Sigmoid colon (tissue), 7 donors: ENCODE measurements around the gene PIM1. TPM values are rescaled to one million over a fixed set of nuclear protein-coding genes. Genes with fewer than 3 reads are reported as not detected.

Experiments
- DNase-seq: peaks from one replicate; pipeline ENCODE4 v3.0.0-alpha.2; 2019
- H3K27ac ChIP-seq, 4 donors: fragments of 200-600 bp; sonication (generic); one replicate each; pipeline ENCODE4 v1.5.1; 2016 to 2019; ENCODE audit warnings: mild to moderate bottlenecking in 1 of 4
- H3K27me3 ChIP-seq, 3 donors: fragments of 200-600 bp; sonication (generic); one replicate each; pipeline ENCODE4 v1.5.1; 2019; ENCODE audit warnings: mild to moderate bottlenecking in 1 of 3
- H3K36me3 ChIP-seq, 4 donors: fragments of 200-600 bp; sonication (generic); one replicate each; pipeline ENCODE4 v1.5.1; 2016 to 2019
- H3K4me1 ChIP-seq, 4 donors: fragments of 200-600 bp; sonication (generic); one replicate each; pipeline ENCODE4 v1.5.1; 2017 to 2019
- H3K4me3 ChIP-seq, 4 donors: fragments of 200-600 bp; sonication (generic); one replicate each; pipeline ENCODE4 v1.5.1; 2017 to 2019; ENCODE audit warnings: mild to moderate bottlenecking in 2 of 4, moderate library complexity in 1 of 4
- H3K9me3 ChIP-seq, 4 donors: fragments of 200-600 bp in 3 of 4; sonication (generic) in 3 of 4; one replicate each; pipeline versions ENCODE4 v1.5.1 to v1.6.1; 2013 to 2019
- EP300 ChIP-seq, 4 donors: sonication (generic); formaldehyde crosslinking; IDR thresholded peaks; one replicate each; pipeline ENCODE4 v1.6.1; 2017; ENCODE audit warnings: antibody characterized with exemption in 4 of 4
- POLR2A ChIP-seq, 2 donors: fragments of 450-650 bp; IDR thresholded peaks; one replicate each; pipeline ENCODE4 v1.6.1; 2016; ENCODE audit warnings: antibody characterized with exemption in 2 of 2, mild to moderate bottlenecking in 2 of 2, moderate library complexity in 2 of 2
- POLR2AphosphoS5 ChIP-seq, 4 donors: sonication (generic); formaldehyde crosslinking; IDR thresholded peaks; one replicate each; pipeline ENCODE4 v1.6.1; 2017; ENCODE audit warnings: antibody characterized with exemption in 4 of 4
- WGBS, 2 donors: extraction: QIAGEN DNeasy Blood & Tissue Kit; methylation state at CpG; one replicate each; pipeline ENCODE4 v1.1.7; 2013; 5-methylcytosine and 5-hydroxymethylcytosine counted together
- intact Hi-C: fragments of 100-400 bp; cut with DNase I; formaldehyde crosslinking; loops from one replicate; pipeline ENCODE4 v1.15.1; 2023
- polyA plus RNA-seq, 3 donors: library from polyadenylated mRNA; stranded (reverse); fragments of 200-250 nt; gene quantifications; one replicate each; pipeline ENCODE4 v1.2.3, GENCODE V29; 2013
- total RNA-seq, 4 donors: library from RNA; depleted of rRNA; stranded (reverse); fragments of >200 nt; gene quantifications; one replicate each; pipeline ENCODE4 v1.1.0, GENCODE V29; 2016
- TF ChIP-seq, protein P1 (sequence below), 4 experiments: fragments of 450-650 bp in 3 of 4; fragments of 200-600 bp in 1 of 4; IDR thresholded peaks; one replicate each; pipeline ENCODE4 v1.5.1; 2016 to 2019; ENCODE audit warnings: antibody characterized with exemption in 4 of 4, mild to moderate bottlenecking in 3 of 4, moderate library complexity in 2 of 4
- donor health status: healthy with polysubstance abuse.
- donor health status: Bipolar disorder and iron deficiency.
- donor health status: healthy.

PIM1 gene
- total RNA-seq: 100 to 1,000 TPM in 1 of 4 donors, 10 to 100 TPM in 3; 17.1 to 103 (median 30.5) TPM
- 10 to 100 TPM; 29.4 to 43.2 (median 40.2) TPM for polyA plus RNA-seq

DNA sequence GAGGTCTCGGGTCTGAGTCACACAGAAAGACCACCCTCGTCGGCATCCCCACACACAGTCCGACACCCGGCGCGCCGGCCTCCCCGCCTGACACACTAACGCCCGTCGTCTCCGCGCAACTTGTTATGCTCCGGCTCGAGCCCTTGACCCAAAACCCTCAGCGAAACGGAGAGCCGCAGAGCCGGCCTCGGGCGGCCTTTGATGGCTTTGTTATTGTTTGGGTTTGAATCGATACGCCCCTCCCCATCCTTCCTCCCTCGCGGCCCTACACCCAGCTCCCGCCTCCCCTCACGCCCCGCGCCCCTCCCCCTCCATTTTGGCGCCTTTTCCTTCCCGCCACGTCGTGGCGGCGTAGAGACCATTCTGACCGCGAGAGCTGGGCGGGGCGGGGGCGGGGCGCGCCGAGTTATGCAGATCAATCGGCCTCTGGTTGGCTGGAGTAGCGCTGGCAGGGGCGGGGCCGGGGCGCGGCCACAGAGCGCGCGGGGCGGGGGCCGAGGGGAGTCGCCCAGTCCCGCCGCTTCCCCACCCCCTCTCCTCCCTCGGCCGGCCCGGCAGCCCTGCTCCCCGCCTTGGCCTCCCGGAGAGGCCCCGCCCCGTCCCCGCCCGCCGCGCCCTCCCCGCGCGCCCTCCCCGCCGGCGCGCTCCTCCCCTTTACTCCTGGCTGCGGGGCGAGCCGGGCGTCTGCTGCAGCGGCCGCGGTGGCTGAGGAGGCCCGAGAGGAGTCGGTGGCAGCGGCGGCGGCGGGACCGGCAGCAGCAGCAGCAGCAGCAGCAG lies at the start of gene PIM1:
TSS of gene PIM1 (plus strand) at position 657 of the 777 bp plus-strand sequence. CDS start 424 bp downstream, outside the sequence.
- no peaks in the 10 kb centered on the region for H3K9me3 ChIP-seq
- peaks cover 3 to 23% (median 21%) of the 10 kb centered on the region in 4 donors for H3K36me3 ChIP-seq
- intact Hi-C loops: loop anchor here (2.0 kb wide), 3 partner anchors 33 to 183 kb away; partner anchors contain the start of gene MTCH1
- H3K27ac ChIP-seq: peak within 1 kb of the TSS; percentile 97 to 99 (median 98)
- 0 to 1% methylated on average over 90 of the region's 90 CpGs for WGBS, 2 donors
- peak; percentile 99 for DNase-seq
- H3K4me1 ChIP-seq: peaks cover 0 to 40% (median 34%) of the 10 kb centered on the region in 4 donors
- H3K4me3 ChIP-seq: peak within 1 kb of the TSS; percentile 88 to 97 (median 94)
- TF ChIP-seq EP300 (IDR thresholded peaks at IDR 0.05) (peak in 2 of 4 donors; percentile 7 to 32), POLR2AphosphoS5 (IDR thresholded peaks at IDR 0.05) (peak; percentile 96 to 98 (median 97)), POLR2A (IDR thresholded peaks at IDR 0.05) (peak; percentile 58 to 79)
- TF ChIP-seq, protein P1, sequence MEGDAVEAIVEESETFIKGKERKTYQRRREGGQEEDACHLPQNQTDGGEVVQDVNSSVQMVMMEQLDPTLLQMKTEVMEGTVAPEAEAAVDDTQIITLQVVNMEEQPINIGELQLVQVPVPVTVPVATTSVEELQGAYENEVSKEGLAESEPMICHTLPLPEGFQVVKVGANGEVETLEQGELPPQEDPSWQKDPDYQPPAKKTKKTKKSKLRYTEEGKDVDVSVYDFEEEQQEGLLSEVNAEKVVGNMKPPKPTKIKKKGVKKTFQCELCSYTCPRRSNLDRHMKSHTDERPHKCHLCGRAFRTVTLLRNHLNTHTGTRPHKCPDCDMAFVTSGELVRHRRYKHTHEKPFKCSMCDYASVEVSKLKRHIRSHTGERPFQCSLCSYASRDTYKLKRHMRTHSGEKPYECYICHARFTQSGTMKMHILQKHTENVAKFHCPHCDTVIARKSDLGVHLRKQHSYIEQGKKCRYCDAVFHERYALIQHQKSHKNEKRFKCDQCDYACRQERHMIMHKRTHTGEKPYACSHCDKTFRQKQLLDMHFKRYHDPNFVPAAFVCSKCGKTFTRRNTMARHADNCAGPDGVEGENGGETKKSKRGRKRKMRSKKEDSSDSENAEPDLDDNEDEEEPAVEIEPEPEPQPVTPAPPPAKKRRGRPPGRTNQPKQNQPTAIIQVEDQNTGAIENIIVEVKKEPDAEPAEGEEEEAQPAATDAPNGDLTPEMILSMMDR (IDR thresholded peaks at IDR 0.05): no peak
- H3K27me3 ChIP-seq: no peaks in the 10 kb centered on the region

DNA sequence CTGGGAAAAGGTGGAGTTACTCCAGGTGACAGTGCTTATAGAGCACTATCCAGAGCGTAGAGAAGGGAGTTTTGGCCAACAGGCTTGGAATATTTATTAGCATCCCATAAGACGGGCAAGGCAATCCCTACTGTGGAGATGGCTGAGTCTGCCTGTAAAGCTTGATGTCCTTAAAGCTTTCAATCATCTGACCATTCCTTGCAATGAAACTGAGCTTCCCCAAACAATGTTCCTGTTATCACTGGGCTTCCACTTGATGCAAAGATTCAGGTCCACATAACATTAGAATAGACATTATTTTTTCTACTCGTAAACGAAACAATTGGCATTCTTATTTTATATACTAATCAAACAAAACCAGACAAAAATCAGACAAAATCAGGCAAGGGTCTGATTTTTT lies 48.4 kb upstream of the PIM1 start:
- Histone ChIP-seq H3K9me3 (no peaks in the 10 kb centered on the region), H3K27ac (no peak overlapping the region), H3K4me1 (peaks cover 0 to 11% (median 8%) of the 10 kb centered on the region in 4 donors), H3K27me3 (no peaks in the 10 kb centered on the region), H3K4me3 (no peak overlapping the region), H3K36me3 (no peaks in the 10 kb centered on the region)
- intact Hi-C loops: no loop called here
- no peak for DNase-seq
- WGBS, 2 donors: 91 to 94% methylated on average over 4 of the region's 4 CpGs
- TF ChIP-seq, protein P1 (IDR thresholded peaks at IDR 0.05): no peak
- TF ChIP-seq EP300 (IDR thresholded peaks at IDR 0.05) (no peak), POLR2AphosphoS5 (IDR thresholded peaks at IDR 0.05) (no peak), POLR2A (IDR thresholded peaks at IDR 0.05) (no peak)

DNA sequence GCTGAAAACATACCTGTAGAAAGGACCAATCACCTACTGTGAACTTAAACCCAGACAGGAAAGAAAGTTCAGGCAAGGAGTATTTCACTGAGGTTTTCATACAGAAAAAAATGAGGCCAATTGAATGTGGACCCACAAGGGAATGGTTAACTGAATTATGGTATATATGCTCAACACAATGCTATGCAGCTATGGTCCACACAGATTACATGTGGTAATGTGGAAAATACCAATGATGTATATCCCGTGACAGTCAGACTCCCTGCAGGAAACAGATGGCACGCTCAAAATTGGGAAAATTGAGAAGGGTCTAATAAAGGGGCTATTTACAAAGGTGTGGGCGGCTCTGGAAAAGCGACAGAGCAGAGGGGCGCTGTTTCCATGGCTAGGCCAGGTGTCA lies 47.1 kb upstream of the PIM1 start:
- Histone ChIP-seq H3K4me3 (no peak overlapping the region), H3K4me1 (peaks cover 0 to 12% (median 9%) of the 10 kb centered on the region in 4 donors), H3K9me3 (no peaks in the 10 kb centered on the region), H3K36me3 (no peaks in the 10 kb centered on the region), H3K27me3 (no peaks in the 10 kb centered on the region), H3K27ac (no peak overlapping the region)
- TF ChIP-seq POLR2A (IDR thresholded peaks at IDR 0.05): no peak
- TF ChIP-seq EP300 (IDR thresholded peaks at IDR 0.05): no peak
- TF ChIP-seq, protein P1 (IDR thresholded peaks at IDR 0.05): no peak
- no peak for TF ChIP-seq POLR2AphosphoS5 (IDR thresholded peaks at IDR 0.05)
- DNase-seq: no peak
- intact Hi-C loops: no loop called here
- 96 to 98% methylated on average over 5 of the region's 5 CpGs for WGBS, 2 donors

DNA sequence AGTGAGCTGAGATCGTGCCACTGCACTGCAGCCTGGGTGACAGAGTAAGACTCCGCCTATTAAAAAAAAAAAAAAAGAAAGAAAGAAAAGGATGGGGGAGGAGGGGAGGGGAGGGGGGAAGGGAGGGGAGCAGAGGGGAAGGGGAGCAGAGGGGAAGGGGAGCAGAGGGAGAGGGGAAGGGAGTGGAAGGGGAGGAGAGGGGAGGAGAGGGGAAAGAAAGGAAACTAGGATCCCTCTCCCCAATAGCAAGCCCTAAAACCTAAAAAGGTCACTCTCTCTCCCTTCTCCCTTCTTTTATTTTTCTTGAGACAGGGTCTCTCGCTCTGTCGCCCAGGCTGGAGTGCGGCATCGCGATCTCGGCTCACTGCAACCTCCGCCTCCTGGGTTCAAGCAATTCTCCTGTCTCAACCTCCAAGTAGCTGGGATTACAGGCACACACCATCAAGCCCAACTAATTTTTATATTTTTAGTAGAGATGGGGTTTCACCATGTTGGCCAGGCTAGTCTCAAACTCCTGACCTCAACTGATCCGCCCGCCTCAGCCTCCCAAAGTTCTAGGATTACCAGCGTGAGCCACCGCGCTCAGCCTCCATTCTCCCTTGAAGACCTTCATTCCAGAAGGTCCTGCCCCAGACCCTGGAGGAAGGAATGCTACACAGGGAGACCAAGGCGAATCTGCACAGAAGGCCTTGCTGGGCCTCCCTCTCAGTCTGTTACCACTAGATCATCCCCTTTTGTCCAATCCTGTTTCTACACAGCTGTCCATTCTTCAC lies 45.8 kb upstream of the PIM1 start:
- no peak for DNase-seq
- peaks cover 0 to 23% (median 12%) of the 10 kb centered on the region in 4 donors for H3K4me1 ChIP-seq
- H3K9me3 ChIP-seq: no peaks in the 10 kb centered on the region
- 93 to 97% methylated on average over 15 of the region's 15 CpGs for WGBS, 2 donors
- no peaks in the 10 kb centered on the region for H3K27me3 ChIP-seq
- no peak for TF ChIP-seq EP300 (IDR thresholded peaks at IDR 0.05)
- TF ChIP-seq, protein P1 (IDR thresholded peaks at IDR 0.05): no peak
- no peak for TF ChIP-seq POLR2A (IDR thresholded peaks at IDR 0.05)
- TF ChIP-seq POLR2AphosphoS5 (IDR thresholded peaks at IDR 0.05): no peak
- intact Hi-C loops: no loop called here
- no peaks in the 10 kb centered on the region for H3K36me3 ChIP-seq
- no peak overlapping the region for H3K4me3 ChIP-seq
- no peak overlapping the region for H3K27ac ChIP-seq
